GM12878 (cell line): Measurements from ENCODE around the gene NUDT5. TPM values are rescaled to one million over a fixed set of nuclear protein-coding genes. Genes with fewer than 3 reads are reported as not detected.

Experiments
- ATAC-seq: fragments of 200-7000 bp; cut with Tn5 transposase; 3 replicates; pipeline ENCODE4 v1.9.1; 2020; ENCODE audit warnings: mild to moderate bottlenecking, moderate library complexity
- BruUV-seq: library from RNA; stranded (reverse); fragments of 400-500 nt; replicated peaks from 2 replicates; lab custom pipeline; 2021; lab: Mats Ljungman, UMichigan
- CTCF ChIA-PET: fragments of 300-600 bp; sonication (Branson Sonifier 250); formaldehyde crosslinking; extraction: SDS; loops from one replicate; lab custom pipeline; 2021; ENCODE audit warnings: inconsistent platforms; lab: Yijun Ruan, JAX
- POLR2A ChIA-PET: fragments of 350-600 bp; formaldehyde crosslinking; extraction: SDS; loops from one replicate; lab custom pipeline; 2021; ENCODE audit warnings: inconsistent platforms; lab: Charles Lee
- RAD21 ChIA-PET: fragments of 300-600 bp; sonication (Branson Sonifier 250); formaldehyde crosslinking; loops from one replicate; lab custom pipeline; 2023; ENCODE audit warnings: antibody characterized with exemption; ENCODE audit not compliant: unreplicated experiment; lab: Charles Lee
- SMC1A ChIA-PET: fragments of 300-600 bp; sonication (Branson Sonifier 250); formaldehyde crosslinking; loops from one replicate; lab custom pipeline; 2023; ENCODE audit not compliant: unreplicated experiment, uncharacterized antibody; lab: Charles Lee
- DNase-seq: peaks from one replicate; pipeline ENCODE4 v3.0.0-alpha.2; 2011; ENCODE audit warnings: low read depth, low spot score
- FAIRE-seq: peaks from 3 replicates; lab custom pipeline; 2011; peaks lifted over from hg19 to GRCh38; lab: Jason Lieb, UNC
- H2AFZ ChIP-seq: 2 replicates; pipeline ENCODE4 v1.6.0; 2011; ENCODE audit warnings: low read depth, low read length, control low read depth; ENCODE audit not compliant: control insufficient read depth
- H3K27ac ChIP-seq: 2 replicates; pipeline ENCODE4 v1.5.1; 2011; ENCODE audit warnings: control low read depth; ENCODE audit not compliant: control insufficient read depth, insufficient read depth
- H3K27me3 ChIP-seq, 2 experiments: replicated peaks in 1 of 2; 2 replicates each; pipeline versions ENCODE4 v1.6.0 to v1.6.1; 2011; ENCODE audit warnings: low read length in 1 of 2; ENCODE audit not compliant: control insufficient read depth in 2 of 2, insufficient read depth in 2 of 2
- H3K36me3 ChIP-seq, 2 experiments: 2 replicates each; pipeline ENCODE4 v1.5.1; 2011; ENCODE audit warnings: low read length in 1 of 2; ENCODE audit not compliant: control insufficient read depth in 2 of 2, insufficient read depth in 2 of 2
- H3K4me1 ChIP-seq: 2 replicates; pipeline ENCODE4 v1.6.1; 2011; ENCODE audit warnings: mild to moderate bottlenecking, low read length, moderate library complexity, mixed read lengths; ENCODE audit not compliant: control insufficient read depth, insufficient read depth
- H3K4me2 ChIP-seq: 2 replicates; pipeline ENCODE4 v1.6.0; 2011; ENCODE audit warnings: control low read depth; ENCODE audit not compliant: control insufficient read depth, insufficient read depth
- H3K4me3 ChIP-seq: fragments of 200-600 bp; sonication (generic); 2 replicates; pipeline ENCODE4 v1.5.1; 2016
- H3K79me2 ChIP-seq: 2 replicates; pipeline ENCODE4 v1.6.0; 2011; ENCODE audit warnings: low read length; ENCODE audit not compliant: control insufficient read depth, insufficient read depth
- H3K9ac ChIP-seq: 2 replicates; pipeline ENCODE4 v1.8.0; 2011; ENCODE audit warnings: low read length, control low read depth, mixed read lengths; ENCODE audit not compliant: control insufficient read depth, insufficient read depth
- H3K9me3 ChIP-seq: replicated peaks from 3 replicates; pipeline ENCODE4 v1.5.1; 2011; ENCODE audit warnings: mild to moderate bottlenecking, low read length; ENCODE audit not compliant: control insufficient read depth, insufficient read depth
- H4K20me1 ChIP-seq: 2 replicates; pipeline ENCODE4 v1.6.0; 2011; ENCODE audit not compliant: control insufficient read depth, insufficient read depth
- BACH1 ChIP-seq: fragments of 450-650 bp; IDR thresholded peaks from 2 replicates; pipeline ENCODE4 v1.6.1; 2017; ENCODE audit warnings: mild to moderate bottlenecking, borderline replicate concordance
- BCL11A ChIP-seq: IDR thresholded peaks from 2 replicates; pipeline ENCODE4 v1.6.1; 2011; ENCODE audit warnings: low read depth, low read length
- BCLAF1 ChIP-seq: fragments of 450-650 bp; IDR thresholded peaks from 2 replicates; pipeline ENCODE4 v1.6.1; 2017; ENCODE audit warnings: antibody characterized with exemption, mild to moderate bottlenecking, moderate library complexity
- CBX3 ChIP-seq: fragments of 200-600 bp; sonication (generic); IDR thresholded peaks from 2 replicates; pipeline ENCODE4 v1.6.1; 2016; ENCODE audit warnings: low read depth, borderline replicate concordance
- MTA2 ChIP-seq: fragments of 450-650 bp; IDR thresholded peaks from 2 replicates; pipeline ENCODE4 v1.6.1; 2016; ENCODE audit warnings: low read depth, mild to moderate bottlenecking, moderate library complexity
- SREBF1 ChIP-seq: IDR thresholded peaks from 2 replicates; pipeline ENCODE4 v1.6.1; 2012; ENCODE audit warnings: mild to moderate bottlenecking, low read length
- YY1 ChIP-seq: IDR thresholded peaks from 2 replicates; pipeline ENCODE4 v1.6.1; 2011; ENCODE audit warnings: low read depth, mild to moderate bottlenecking, low read length
- WGBS: methylation state at CpG from one replicate; pipeline ENCODE4 v1.1.6; 2016; ENCODE audit warnings: low lambda C conversion rate; ENCODE audit not compliant: insufficient replicate concordance, insufficient coverage; ENCODE audit errors: missing lambda C conversion rate; 5-methylcytosine and 5-hydroxymethylcytosine counted together
- in situ Hi-C: fragments of 300-500 bp; cut with MboI; formaldehyde crosslinking; loops from 9 replicates; pipeline ENCODE4 v1.14.3; 2018; ENCODE audit warnings: mixed read lengths
- intact Hi-C: fragments of 100-400 bp; cut with micrococcal nuclease; formaldehyde crosslinking; loops from one replicate; pipeline ENCODE4 v1.14.2; 2022; ENCODE audit not compliant: unreplicated experiment
- polyA plus RNA-seq, 11 experiments: library from polyadenylated mRNA; depleted of rRNA in 4 of 11; unstranded in 6 of 11; stranded (reverse) in 5 of 11; fragments of >200 nt; fragmentation: Nextera tagmentation in 4 of 11; fragmentation: Illumina TruSeq in 1 of 11; extraction: Ambion mirVana in 4 of 11; extraction: Trizol in 1 of 11; gene quantifications; 1 replicate in 1 of 11; 2 replicates in 10 of 11; pipeline versions ENCODE4 v1.2.1 to v1.2.3, GENCODE V29; 2011 to 2016; ENCODE audit warnings: inconsistent platforms in 2 of 11, missing spikeins in 2 of 11, low read depth in 1 of 11
- total RNA-seq, 4 experiments: library from RNA; depleted of rRNA in 3 of 4; stranded (reverse); fragments of >200 nt in 3 of 4; fragmentation: Illumina TruSeq in 1 of 4; extraction: Trizol in 1 of 4; gene quantifications; 2 replicates each; pipeline versions ENCODE4 v1.2.1 to v1.2.3, GENCODE V29; 2013 to 2021

The NUDT5 gene
- total and polyA plus RNA-seq, 10 of the 15 experiments (the other 5 are each of a cell fraction or from before 2014, with no cell fraction given): 74.1 to 345 (median 153) TPM

GRCh38 chr10:12212454-12212853, 16.8 kb upstream of the NUDT5 start:
- ChIA-PET SMC1A (interaction anchor here (0.7 to 1.2 kb wide), 3 partner anchors 234 to 689 kb away, joined by 3 to 4 read pairs (median 3); no protein-coding TSS in a partner anchor), RAD21 (interaction anchor here (1.4 kb wide), 1 partner anchor 498 kb away, joined by 3 read pairs; no protein-coding TSS in a partner anchor), CTCF (interaction anchor here (1.3 to 6.9 kb wide), 5 partner anchors 9 to 690 kb away, joined by 3 to 130 read pairs (median 7); no protein-coding TSS in a partner anchor), POLR2A (interaction anchor here (0.5 kb wide), 1 partner anchor 160 kb away, joined by 3 read pairs; no protein-coding TSS in a partner anchor)
- Histone ChIP-seq H2AFZ (no peak overlapping the region), H3K4me2 (no peak overlapping the region), H3K79me2 (peaks cover 7% of the 10 kb centered on the region), H3K27me3 (no peaks in the 10 kb centered on the region), H3K9me3 (no peaks in the 10 kb centered on the region), H3K27ac (no peak overlapping the region), H3K4me3 (no peak overlapping the region), H3K36me3 (peaks cover 10 to 37% of the 10 kb centered on the region in 2 experiments), H4K20me1 (no peaks in the 10 kb centered on the region), H3K9ac (no peak overlapping the region), H3K4me1 (no peaks in the 10 kb centered on the region)
- DNase-seq (no peak), FAIRE-seq (no peak), ATAC-seq (no peak)
- no TSS peak for BruUV-seq
- in situ Hi-C loops (loop anchor here (10.0 kb wide), 1 partner anchor 692 kb away; no protein-coding TSS in a partner anchor), intact Hi-C loops (no loop called here)
- TF ChIP-seq BCLAF1 (no peak), BCL11A (no peak), SREBF1 (no peak), MTA2 (no peak), BACH1 (no peak), YY1 (no peak), CBX3 (no peak)
- WGBS: 78% methylated on average over 3 of the region's 3 CpGs
